Measurements from ENCODE around the gene FCAMR. TPM values are rescaled to one million over a fixed set of nuclear protein-coding genes. Genes with fewer than 3 reads are reported as not detected.

FCAMR gene
- total RNA-seq, 2 donors from 2014 or later: 2.3 TPM; not detected in 1

DNA sequence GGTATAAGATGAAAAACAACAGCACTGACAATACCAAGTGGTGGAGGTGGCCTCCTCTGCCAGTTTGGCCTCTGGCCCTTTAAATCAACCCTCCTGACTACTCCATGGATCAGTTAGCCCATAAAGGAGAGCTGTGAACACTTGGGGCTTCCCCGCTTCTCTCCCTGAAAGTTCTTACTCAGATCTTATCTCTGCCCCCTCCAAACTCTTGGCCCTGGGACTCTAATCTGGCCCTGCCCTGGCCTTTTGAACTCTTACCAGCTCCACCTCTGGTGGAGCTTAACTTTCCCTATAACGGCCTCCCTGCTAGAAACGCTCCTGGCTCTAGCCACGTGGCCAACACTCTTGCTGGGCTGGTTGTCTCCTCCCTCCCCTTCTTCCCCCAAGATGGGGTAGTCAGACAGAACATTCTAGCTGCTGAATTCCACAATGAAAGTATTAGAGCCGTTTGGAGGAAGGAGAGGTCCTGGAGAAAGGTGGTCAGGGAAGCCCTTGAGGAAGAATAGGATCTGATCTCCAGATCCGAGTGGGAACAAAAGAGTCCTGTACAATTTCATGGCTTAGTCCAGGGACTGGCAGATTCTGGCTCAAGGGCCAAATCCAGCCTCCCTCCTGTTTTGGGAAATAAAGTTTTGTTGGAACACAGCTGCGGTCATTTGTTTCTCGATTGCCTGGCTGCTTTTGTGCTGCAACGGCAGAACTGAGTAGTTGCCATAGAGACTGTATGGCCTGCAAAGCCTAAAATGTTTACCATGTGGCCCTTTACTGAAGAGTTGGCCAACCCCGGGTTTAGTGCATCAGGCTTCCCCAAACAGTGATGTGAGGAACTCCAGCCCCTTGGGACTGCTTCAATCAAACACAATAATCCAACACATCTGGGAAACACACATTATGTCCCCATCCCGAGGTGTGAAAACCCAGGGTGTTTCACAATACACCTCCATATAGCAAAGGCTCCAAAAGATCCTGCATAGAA is 14.5 kb downstream of the FCAMR start:
- intact Hi-C loops (cut with DNase I): no loop called here
- Histone ChIP-seq H3K9me3 (no peaks in the 10 kb centered on the region), H3K36me3 (no peaks in the 10 kb centered on the region), H3K4me1 (replicated peaks) (no peaks in the 10 kb centered on the region), H3K27me3 (replicated peaks; ENCODE audit: insufficient read depth) (no peaks in the 10 kb centered on the region), H3K27ac (no peak overlapping the region), H3K4me3 (no peak overlapping the region)
- no peak for DNase-seq (ENCODE audit: low spot score)
- TF ChIP-seq, protein P1, sequence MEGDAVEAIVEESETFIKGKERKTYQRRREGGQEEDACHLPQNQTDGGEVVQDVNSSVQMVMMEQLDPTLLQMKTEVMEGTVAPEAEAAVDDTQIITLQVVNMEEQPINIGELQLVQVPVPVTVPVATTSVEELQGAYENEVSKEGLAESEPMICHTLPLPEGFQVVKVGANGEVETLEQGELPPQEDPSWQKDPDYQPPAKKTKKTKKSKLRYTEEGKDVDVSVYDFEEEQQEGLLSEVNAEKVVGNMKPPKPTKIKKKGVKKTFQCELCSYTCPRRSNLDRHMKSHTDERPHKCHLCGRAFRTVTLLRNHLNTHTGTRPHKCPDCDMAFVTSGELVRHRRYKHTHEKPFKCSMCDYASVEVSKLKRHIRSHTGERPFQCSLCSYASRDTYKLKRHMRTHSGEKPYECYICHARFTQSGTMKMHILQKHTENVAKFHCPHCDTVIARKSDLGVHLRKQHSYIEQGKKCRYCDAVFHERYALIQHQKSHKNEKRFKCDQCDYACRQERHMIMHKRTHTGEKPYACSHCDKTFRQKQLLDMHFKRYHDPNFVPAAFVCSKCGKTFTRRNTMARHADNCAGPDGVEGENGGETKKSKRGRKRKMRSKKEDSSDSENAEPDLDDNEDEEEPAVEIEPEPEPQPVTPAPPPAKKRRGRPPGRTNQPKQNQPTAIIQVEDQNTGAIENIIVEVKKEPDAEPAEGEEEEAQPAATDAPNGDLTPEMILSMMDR (IDR thresholded peaks at IDR 0.05): no peak
- no peak for TF ChIP-seq POLR2AphosphoS5 (IDR thresholded peaks at IDR 0.05)
- WGBS: 44% methylated on average over 11 of the region's 11 CpGs

DNA sequence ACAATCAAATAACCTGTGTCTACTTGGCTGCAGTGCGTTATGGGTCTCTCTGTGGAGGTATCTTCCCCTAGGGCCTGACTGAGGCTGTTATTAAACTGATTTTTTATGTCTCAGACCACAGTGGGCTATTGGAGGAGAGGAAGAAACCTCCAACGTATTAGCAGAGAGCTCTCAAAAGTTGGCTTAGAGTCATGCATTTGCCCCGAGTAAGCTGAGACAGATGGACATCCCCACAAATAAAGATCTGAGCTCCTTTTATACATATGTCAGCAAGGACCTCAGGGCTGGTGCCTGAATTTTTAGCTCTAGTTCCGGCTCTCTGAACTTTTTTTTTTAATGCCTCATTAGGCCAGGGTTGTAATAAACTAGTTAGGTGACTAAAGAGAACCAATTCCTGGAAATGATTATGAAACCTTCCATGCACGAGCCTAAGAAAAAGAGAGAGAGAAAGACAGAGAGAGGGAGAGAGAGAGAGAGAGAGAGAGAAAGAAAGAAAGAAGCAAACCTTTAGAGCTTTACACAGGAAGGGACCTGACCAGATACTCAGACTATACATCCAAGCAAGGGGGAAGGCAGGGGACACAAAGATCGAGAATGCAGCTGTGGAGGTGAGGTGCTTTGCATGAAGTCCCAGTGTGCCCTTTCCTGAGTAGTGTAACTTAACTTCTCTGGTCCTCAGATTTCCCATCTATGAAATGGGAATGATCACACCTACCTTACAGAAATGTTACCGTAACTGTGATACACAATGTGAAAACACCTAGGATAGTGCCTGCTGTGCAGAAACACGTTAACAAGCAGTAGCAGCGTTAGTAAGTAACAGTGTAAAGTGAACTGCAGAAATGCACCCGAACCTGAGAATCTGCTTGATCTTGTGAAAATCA is 15.6 kb downstream of the FCAMR start:
- no peaks in the 10 kb centered on the region for H3K4me1 ChIP-seq (replicated peaks)
- H3K9me3 ChIP-seq: no peaks in the 10 kb centered on the region
- H3K27ac ChIP-seq: no peak overlapping the region
- H3K36me3 ChIP-seq: no peaks in the 10 kb centered on the region
- no peaks in the 10 kb centered on the region for H3K27me3 ChIP-seq (replicated peaks; ENCODE audit: insufficient read depth)
- no peak overlapping the region for H3K4me3 ChIP-seq
- WGBS: 63% methylated on average over 10 of the region's 10 CpGs
- intact Hi-C loops (cut with DNase I): no loop called here
- no peak for DNase-seq (ENCODE audit: low spot score)
- TF ChIP-seq POLR2A (IDR thresholded peaks at IDR 0.05): no peak
- TF ChIP-seq, protein P1 (IDR thresholded peaks at IDR 0.05): no peak
- no peak for TF ChIP-seq POLR2AphosphoS5 (IDR thresholded peaks at IDR 0.05)

DNA sequence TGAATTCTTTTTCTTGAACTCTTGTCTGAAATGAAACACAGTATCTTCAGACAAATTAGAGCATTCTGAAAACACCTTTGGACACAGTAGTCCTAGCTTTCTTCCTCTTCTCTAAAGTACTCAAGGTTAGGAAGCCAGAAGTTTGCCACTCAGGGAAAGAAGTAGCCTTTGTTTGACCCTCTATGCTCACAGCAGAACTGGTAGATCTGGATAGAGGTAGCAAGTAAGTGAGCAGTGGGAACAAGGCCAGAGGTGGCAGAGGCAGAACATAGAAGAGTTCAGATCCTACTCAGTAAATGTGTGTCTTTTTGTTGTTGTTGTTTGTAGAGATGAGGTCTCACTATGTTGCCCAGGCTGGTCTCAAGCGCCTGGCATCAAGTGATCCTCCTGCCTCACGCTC is 16.6 kb downstream of the FCAMR start:
- TF ChIP-seq, protein P1 (IDR thresholded peaks at IDR 0.05): no peak
- peak; percentile 4 for TF ChIP-seq POLR2AphosphoS5 (IDR thresholded peaks at IDR 0.05)
- TF ChIP-seq POLR2A (IDR thresholded peaks at IDR 0.05): no peak
- no peaks in the 10 kb centered on the region for H3K27me3 ChIP-seq (replicated peaks; ENCODE audit: insufficient read depth)
- H3K4me3 ChIP-seq: no peak overlapping the region
- 100% methylated on average over 2 of the region's 2 CpGs for WGBS
- intact Hi-C loops (cut with DNase I): no loop called here
- DNase-seq (ENCODE audit: low spot score): peak; percentile 42
- H3K36me3 ChIP-seq: no peaks in the 10 kb centered on the region
- no peaks in the 10 kb centered on the region for H3K9me3 ChIP-seq
- no peak overlapping the region for H3K27ac ChIP-seq
- H3K4me1 ChIP-seq (replicated peaks): no peaks in the 10 kb centered on the region

DNA sequence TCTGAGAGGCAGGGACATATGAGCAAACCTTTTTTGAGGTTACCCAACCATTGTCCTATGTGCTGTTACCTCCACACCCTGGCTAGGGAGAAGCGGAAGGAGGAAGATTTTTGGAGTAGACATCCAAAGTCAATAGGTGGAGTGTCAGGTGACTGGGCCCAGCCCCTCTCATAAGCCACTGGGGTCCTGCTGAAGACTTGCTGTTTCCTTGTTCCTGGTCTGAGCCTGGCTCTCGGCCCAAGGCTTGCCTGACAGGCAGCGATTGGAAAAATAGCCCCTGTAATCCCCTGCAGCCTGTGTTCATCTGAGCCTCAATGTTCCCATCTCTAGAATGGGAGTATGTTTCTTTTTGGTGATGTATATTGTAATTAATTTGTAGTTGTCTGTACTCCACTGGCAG is 17.1 kb downstream of the FCAMR start:
- no peak overlapping the region for H3K4me3 ChIP-seq
- intact Hi-C loops (cut with DNase I): no loop called here
- H3K4me1 ChIP-seq (replicated peaks): no peaks in the 10 kb centered on the region
- H3K36me3 ChIP-seq: no peaks in the 10 kb centered on the region
- 54% methylated on average over 3 of the region's 3 CpGs for WGBS
- DNase-seq (ENCODE audit: low spot score): peak; percentile 24
- no peaks in the 10 kb centered on the region for H3K9me3 ChIP-seq
- H3K27me3 ChIP-seq (replicated peaks; ENCODE audit: insufficient read depth): no peaks in the 10 kb centered on the region
- peak; percentile 27 for TF ChIP-seq POLR2AphosphoS5 (IDR thresholded peaks at IDR 0.05)
- TF ChIP-seq, protein P1 (IDR thresholded peaks at IDR 0.05): no peak
- no peak overlapping the region for H3K27ac ChIP-seq
